HL-60 (cell line): ENCODE measurements around the gene PAK4.

Experiments
- CTCF ChIP-seq: IDR thresholded peaks from one replicate; pipeline ENCODE4 v1.5.1; 2011; ENCODE audit warnings: low read length, control low read depth, inconsistent platforms; ENCODE audit not compliant: insufficient read depth
- GABPA ChIP-seq: IDR thresholded peaks from 2 replicates; pipeline ENCODE4 v1.6.1; 2012; ENCODE audit warnings: low read depth
- POLR2AphosphoS5 ChIP-seq: IDR thresholded peaks from 2 replicates; pipeline ENCODE4 v1.6.1; 2012; ENCODE audit warnings: low read depth
- SPI1 ChIP-seq: IDR thresholded peaks from 2 replicates; pipeline ENCODE4 v1.6.1; 2012; ENCODE audit warnings: low read depth, mild to moderate bottlenecking, borderline replicate concordance
- TF ChIP-seq, protein P1 (sequence below): IDR thresholded peaks from 2 replicates; pipeline ENCODE4 v1.6.1; 2012; ENCODE audit warnings: low read depth; ENCODE audit not compliant: insufficient replicate concordance

DNA sequence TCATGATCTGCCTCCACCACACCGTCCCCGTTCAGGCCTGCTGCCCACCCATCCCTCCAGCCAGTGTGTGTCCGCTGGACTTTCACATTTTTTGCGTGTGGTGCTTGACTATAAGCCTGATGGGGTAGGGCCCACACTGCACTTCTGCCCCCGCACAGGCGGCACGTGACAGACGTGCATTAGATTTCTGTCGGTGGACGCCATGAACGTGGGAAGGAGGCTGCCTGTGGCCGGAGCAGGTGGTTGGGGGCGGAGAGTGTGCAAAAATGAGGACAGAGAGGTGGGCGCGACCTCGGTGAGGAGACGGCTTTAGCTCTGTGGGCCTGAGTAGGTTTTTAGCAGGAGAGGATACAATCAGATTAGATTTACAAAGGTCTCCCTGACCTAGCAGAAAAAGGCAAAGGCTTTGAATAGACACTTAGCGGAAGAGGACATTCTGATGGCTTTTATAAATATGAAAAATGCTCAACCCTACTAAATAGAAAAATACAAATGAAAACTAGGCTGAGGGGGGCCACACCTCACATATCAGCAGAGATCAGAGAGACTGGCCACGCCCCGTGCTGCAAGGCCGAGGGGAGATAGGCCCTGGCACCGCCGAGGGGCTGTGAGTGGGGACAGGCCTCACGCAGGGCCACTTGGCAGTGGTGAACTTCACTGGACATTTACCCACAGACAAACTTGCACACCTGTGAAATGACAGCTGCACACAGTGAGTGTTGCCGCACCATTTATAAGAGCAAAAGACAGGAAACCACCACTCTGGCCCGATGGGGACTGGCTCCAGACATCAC is 25.4 kb downstream of the PAK4 start:
- TF ChIP-seq POLR2AphosphoS5 (no peak), CTCF (no peak), SPI1 (no peak), GABPA (no peak)
- TF ChIP-seq, protein P1, sequence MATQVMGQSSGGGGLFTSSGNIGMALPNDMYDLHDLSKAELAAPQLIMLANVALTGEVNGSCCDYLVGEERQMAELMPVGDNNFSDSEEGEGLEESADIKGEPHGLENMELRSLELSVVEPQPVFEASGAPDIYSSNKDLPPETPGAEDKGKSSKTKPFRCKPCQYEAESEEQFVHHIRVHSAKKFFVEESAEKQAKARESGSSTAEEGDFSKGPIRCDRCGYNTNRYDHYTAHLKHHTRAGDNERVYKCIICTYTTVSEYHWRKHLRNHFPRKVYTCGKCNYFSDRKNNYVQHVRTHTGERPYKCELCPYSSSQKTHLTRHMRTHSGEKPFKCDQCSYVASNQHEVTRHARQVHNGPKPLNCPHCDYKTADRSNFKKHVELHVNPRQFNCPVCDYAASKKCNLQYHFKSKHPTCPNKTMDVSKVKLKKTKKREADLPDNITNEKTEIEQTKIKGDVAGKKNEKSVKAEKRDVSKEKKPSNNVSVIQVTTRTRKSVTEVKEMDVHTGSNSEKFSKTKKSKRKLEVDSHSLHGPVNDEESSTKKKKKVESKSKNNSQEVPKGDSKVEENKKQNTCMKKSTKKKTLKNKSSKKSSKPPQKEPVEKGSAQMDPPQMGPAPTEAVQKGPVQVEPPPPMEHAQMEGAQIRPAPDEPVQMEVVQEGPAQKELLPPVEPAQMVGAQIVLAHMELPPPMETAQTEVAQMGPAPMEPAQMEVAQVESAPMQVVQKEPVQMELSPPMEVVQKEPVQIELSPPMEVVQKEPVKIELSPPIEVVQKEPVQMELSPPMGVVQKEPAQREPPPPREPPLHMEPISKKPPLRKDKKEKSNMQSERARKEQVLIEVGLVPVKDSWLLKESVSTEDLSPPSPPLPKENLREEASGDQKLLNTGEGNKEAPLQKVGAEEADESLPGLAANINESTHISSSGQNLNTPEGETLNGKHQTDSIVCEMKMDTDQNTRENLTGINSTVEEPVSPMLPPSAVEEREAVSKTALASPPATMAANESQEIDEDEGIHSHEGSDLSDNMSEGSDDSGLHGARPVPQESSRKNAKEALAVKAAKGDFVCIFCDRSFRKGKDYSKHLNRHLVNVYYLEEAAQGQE = no peak
